ENCODE results near the gene ADAMTS17. TPM values are rescaled to one million over a fixed set of nuclear protein-coding genes. Genes with fewer than 3 reads are reported as not detected.

The ADAMTS17 gene
- total and polyA plus RNA-seq, 9 of the 15 experiments (the other 6 are each of a cell fraction or from before 2014, with no cell fraction given), result 0.01 to 0.14 (median 0.07) TPM; not detected in 6

GRCh38 chr15:99984491-99985243 is 357.1 kb downstream of the ADAMTS17 start:
- H3K36me3 ChIP-seq (ENCODE audit: control insufficient read depth, insufficient read depth, low read length), result no peaks in the 10 kb centered on the region
- H2AFZ ChIP-seq (ENCODE audit: low read depth, low read length), result no peak overlapping the region
- TF ChIP-seq HIVEP1 (CRISPR knock-in tag; IDR thresholded peaks at IDR 0.05), result no peak
- TF ChIP-seq PHB2 (IDR thresholded peaks at IDR 0.05; ENCODE audit: low read depth), result no peak
- 0 out of 2 replicates have a peak, but pooled peaks have one; percentile 29 for TF ChIP-seq ZNF395 (CRISPR knock-in tag; IDR thresholded peaks at IDR 0.05)
- 30% methylated on average over 14 of the region's 18 CpGs for WGBS (ENCODE audit: insufficient coverage, low coverage, missing lambda C conversion rate)
- CTCF ChIA-PET (ENCODE audit: low intra/inter-chr PET ratio), result no interaction called here
- no peaks in the 10 kb centered on the region; a peak in 2 of 5 replicates for H3K4me1 ChIP-seq (replicated peaks in 1 of 2; ENCODE audit: control insufficient read depth in 2 of 2, insufficient read depth in 2 of 2, low read length in 2 of 2)
- H3K4me2 ChIP-seq (ENCODE audit: insufficient read depth, low read length), result no peak overlapping the region
- H3K27ac ChIP-seq (ENCODE audit: extremely low read depth, low read depth, low read length), result no peak overlapping the region
- H4K20me1 ChIP-seq (replicated peaks; ENCODE audit: control insufficient read depth, insufficient read depth, low read length), result no peaks in the 10 kb centered on the region
- POLR2A ChIA-PET, result no interaction called here
- H3K4me3 ChIP-seq, result no peak overlapping the region
- no peaks in the 10 kb centered on the region for H3K79me2 ChIP-seq (ENCODE audit: control insufficient read depth, insufficient read depth, low read length)
- H3K9me3 ChIP-seq (replicated peaks; ENCODE audit: control insufficient read depth, insufficient read depth, low read depth, low read length), result no peaks in the 10 kb centered on the region
- DNase-seq (ENCODE audit: extremely low read depth in 1 of 4, low spot score in 3 of 4) (no peak), FAIRE-seq (no peak), ATAC-seq (no peak)
- no peak overlapping the region for H3K9ac ChIP-seq (ENCODE audit: insufficient read depth in 1 of 2, low read depth in 2 of 2, low read length in 2 of 2)
- in situ Hi-C loops (cut with MboI) (no loop called here), intact Hi-C loops (cut with micrococcal nuclease) (no loop called here)
- H3K9me1 ChIP-seq (ENCODE audit: control insufficient read depth, insufficient read depth, low read length), result no peaks in the 10 kb centered on the region
- peaks cover 2 to 51% of the 10 kb centered on the region in 2 experiments; a peak in 4 of 5 replicates for H3K27me3 ChIP-seq (ENCODE audit: control insufficient read depth in 2 of 2, insufficient read depth in 2 of 2, low read length in 2 of 2)
- BruUV-seq (replicated peaks), result no TSS peak
